SK-N-SH treated with all-trans-retinoic acid at 6 μM for 48 hours (cell line): ENCODE results near the gene TNPO1.

Experiments
- ATAC-seq: fragments of 200-7000 bp; cut with Tn5 transposase; 3 replicates; pipeline ENCODE4 v1.9.1; 2020; ENCODE audit warnings: mild to moderate bottlenecking, moderate library complexity
- ARNTL ChIP-seq: fragments of 450-650 bp; formaldehyde crosslinking; IDR thresholded peaks from 2 replicates; pipeline ENCODE4 v1.5.0; 2020; ENCODE audit warnings: low read depth, mild to moderate bottlenecking, moderate library complexity, borderline replicate concordance
- BACH2 ChIP-seq: fragments of 250-450 bp; sonication (Bioruptor Pico); IDR thresholded peaks from 2 replicates; pipeline ENCODE4 v1.9.0; 2021; ENCODE audit warnings: mild to moderate bottlenecking, borderline replicate concordance
- CSDC2 ChIP-seq: fragments of 250-450 bp; sonication (Bioruptor Pico); IDR thresholded peaks from 2 replicates; pipeline ENCODE4 v1.5.0; 2020; ENCODE audit warnings: mild to moderate bottlenecking, moderate library complexity
- CSRNP3 ChIP-seq: fragments of 250-450 bp; sonication (Bioruptor Pico); IDR thresholded peaks from 2 replicates; pipeline ENCODE4 v1.5.1; 2021; ENCODE audit warnings: mild to moderate bottlenecking, moderate library complexity
- ESRRG ChIP-seq: fragments of 250-450 bp; sonication (Bioruptor Pico); IDR thresholded peaks from 2 replicates; pipeline ENCODE4 v1.6.1; 2021; ENCODE audit warnings: mild to moderate bottlenecking
- GLIS3 ChIP-seq: fragments of 250-450 bp; sonication (Bioruptor Pico); IDR thresholded peaks from 2 replicates; pipeline ENCODE4 v1.5.0; 2020; ENCODE audit warnings: mild to moderate bottlenecking, moderate library complexity
- ISL1 ChIP-seq: fragments of 250-450 bp; sonication (Bioruptor Pico); IDR thresholded peaks from 2 replicates; pipeline ENCODE4 v2.1.2; 2022; ENCODE audit warnings: mild to moderate bottlenecking, moderate library complexity
- OSR1 ChIP-seq: fragments of 250-450 bp; sonication (Bioruptor Pico); IDR thresholded peaks from 2 replicates; pipeline ENCODE4 v1.8.0; 2022; ENCODE audit warnings: moderate library complexity, mild to moderate bottlenecking, inconsistent platforms
- PPARA ChIP-seq: fragments of 250-450 bp; sonication (Bioruptor Pico); IDR thresholded peaks from 2 replicates; pipeline ENCODE4 v1.5.0; 2020; ENCODE audit warnings: mild to moderate bottlenecking, borderline replicate concordance
- RARB ChIP-seq: fragments of 250-450 bp; sonication (Bioruptor Pico); IDR thresholded peaks from 2 replicates; pipeline ENCODE4 v1.8.0; 2021; ENCODE audit warnings: mild to moderate bottlenecking, moderate library complexity
- SNAI2 ChIP-seq: fragments of 250-450 bp; sonication (Bioruptor Pico); IDR thresholded peaks from 2 replicates; pipeline ENCODE4 v1.5.0; 2020; ENCODE audit warnings: mild to moderate bottlenecking, moderate library complexity
- TCF4 ChIP-seq: fragments of 250-450 bp; sonication (Bioruptor Pico); IDR thresholded peaks from 2 replicates; pipeline ENCODE4 v1.8.0; 2021; ENCODE audit warnings: mild to moderate bottlenecking, moderate library complexity, borderline replicate concordance
- TOX ChIP-seq: fragments of 250-450 bp; sonication (Bioruptor Pico); IDR thresholded peaks from 2 replicates; pipeline ENCODE4 v1.8.0; 2021; ENCODE audit warnings: mild to moderate bottlenecking, moderate library complexity, borderline replicate concordance
- TSHZ2 ChIP-seq: fragments of 250-450 bp; sonication (Bioruptor Pico); IDR thresholded peaks from 2 replicates; pipeline ENCODE4 v1.5.0; 2020; ENCODE audit warnings: mild to moderate bottlenecking, moderate library complexity
- ZC3H10 ChIP-seq: fragments of 250-450 bp; sonication (Bioruptor Pico); IDR thresholded peaks from 2 replicates; pipeline ENCODE4 v1.5.1; 2021; ENCODE audit warnings: mild to moderate bottlenecking, moderate library complexity
- ZFP3 ChIP-seq: fragments of 250-450 bp; sonication (Bioruptor Pico); IDR thresholded peaks from 2 replicates; pipeline ENCODE4 v1.5.0; 2020; ENCODE audit warnings: mild to moderate bottlenecking, moderate library complexity
- ZNF565 ChIP-seq: fragments of 450-650 bp; formaldehyde crosslinking; conservative IDR thresholded peaks from 2 replicates; pipeline ENCODE4 v1.5.0; 2020; ENCODE audit warnings: low read depth, mild to moderate bottlenecking, moderate library complexity
- ZNF70 ChIP-seq: fragments of 450-650 bp; formaldehyde crosslinking; IDR thresholded peaks from 2 replicates; pipeline ENCODE4 v1.5.0; 2020; ENCODE audit warnings: mild to moderate bottlenecking, moderate library complexity
- ZNF8 ChIP-seq: fragments of 450-650 bp; formaldehyde crosslinking; IDR thresholded peaks from 2 replicates; pipeline ENCODE4 v1.5.0; 2020; ENCODE audit warnings: mild to moderate bottlenecking, moderate library complexity
- TF ChIP-seq, protein P1 (sequence below): fragments of 250-450 bp; sonication (Bioruptor Pico); IDR thresholded peaks from 2 replicates; pipeline ENCODE4 v1.8.0; 2021; ENCODE audit warnings: low read depth, mild to moderate bottlenecking, moderate library complexity, borderline replicate concordance
- TF ChIP-seq, protein P2 (sequence below): fragments of 250-450 bp; sonication (Bioruptor Pico); IDR thresholded peaks from 2 replicates; pipeline ENCODE4 v1.8.0; 2020; ENCODE audit warnings: mild to moderate bottlenecking, moderate library complexity, borderline replicate concordance
- TF ChIP-seq, protein P3 (sequence below): fragments of 250-450 bp; sonication (Bioruptor Pico); IDR thresholded peaks from 2 replicates; pipeline ENCODE4 v1.5.1; 2020; ENCODE audit warnings: low read depth, mild to moderate bottlenecking, moderate library complexity

Gene TNPO1

DNA sequence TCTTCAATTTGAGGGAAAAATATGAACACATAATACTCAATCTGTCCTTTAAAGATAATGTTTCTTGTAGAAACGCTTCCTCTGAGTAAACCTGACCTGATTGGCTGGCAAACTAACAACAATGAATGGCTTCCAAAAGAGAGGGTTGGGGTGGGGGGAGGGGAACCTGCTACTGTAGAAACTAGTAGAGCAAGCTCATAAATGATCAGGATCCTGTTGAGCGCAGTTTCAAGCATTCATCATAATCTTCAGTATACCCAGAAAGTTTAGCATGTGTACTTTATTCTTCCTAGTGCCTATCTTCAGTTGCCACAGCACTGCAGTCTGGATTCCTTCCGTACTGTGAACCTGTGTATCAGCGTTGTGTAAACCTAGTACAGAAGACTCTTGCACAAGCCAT lies 76.4 kb downstream of the TNPO1 start:
- TF ChIP-seq, protein P1, sequence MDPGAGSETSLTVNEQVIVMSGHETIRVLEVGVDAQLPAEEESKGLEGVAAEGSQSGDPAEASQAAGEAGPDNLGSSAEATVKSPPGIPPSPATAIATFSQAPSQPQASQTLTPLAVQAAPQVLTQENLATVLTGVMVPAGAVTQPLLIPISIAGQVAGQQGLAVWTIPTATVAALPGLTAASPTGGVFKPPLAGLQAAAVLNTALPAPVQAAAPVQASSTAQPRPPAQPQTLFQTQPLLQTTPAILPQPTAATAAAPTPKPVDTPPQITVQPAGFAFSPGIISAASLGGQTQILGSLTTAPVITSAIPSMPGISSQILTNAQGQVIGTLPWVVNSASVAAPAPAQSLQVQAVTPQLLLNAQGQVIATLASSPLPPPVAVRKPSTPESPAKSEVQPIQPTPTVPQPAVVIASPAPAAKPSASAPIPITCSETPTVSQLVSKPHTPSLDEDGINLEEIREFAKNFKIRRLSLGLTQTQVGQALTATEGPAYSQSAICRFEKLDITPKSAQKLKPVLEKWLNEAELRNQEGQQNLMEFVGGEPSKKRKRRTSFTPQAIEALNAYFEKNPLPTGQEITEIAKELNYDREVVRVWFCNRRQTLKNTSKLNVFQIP (CRISPR knock-in tag) = no peak
- TF ChIP-seq ZNF565 (CRISPR knock-in tag) (no peak), ZNF70 (CRISPR knock-in tag) (no peak), TSHZ2 (CRISPR knock-in tag) (no peak), TOX (no peak), RARB (CRISPR knock-in tag) (no peak), ZNF8 (no peak), SNAI2 (CRISPR knock-in tag) (no peak), ESRRG (no peak), GLIS3 (no peak), ZC3H10 (CRISPR knock-in tag) (no peak)
- TF ChIP-seq, protein P2, sequence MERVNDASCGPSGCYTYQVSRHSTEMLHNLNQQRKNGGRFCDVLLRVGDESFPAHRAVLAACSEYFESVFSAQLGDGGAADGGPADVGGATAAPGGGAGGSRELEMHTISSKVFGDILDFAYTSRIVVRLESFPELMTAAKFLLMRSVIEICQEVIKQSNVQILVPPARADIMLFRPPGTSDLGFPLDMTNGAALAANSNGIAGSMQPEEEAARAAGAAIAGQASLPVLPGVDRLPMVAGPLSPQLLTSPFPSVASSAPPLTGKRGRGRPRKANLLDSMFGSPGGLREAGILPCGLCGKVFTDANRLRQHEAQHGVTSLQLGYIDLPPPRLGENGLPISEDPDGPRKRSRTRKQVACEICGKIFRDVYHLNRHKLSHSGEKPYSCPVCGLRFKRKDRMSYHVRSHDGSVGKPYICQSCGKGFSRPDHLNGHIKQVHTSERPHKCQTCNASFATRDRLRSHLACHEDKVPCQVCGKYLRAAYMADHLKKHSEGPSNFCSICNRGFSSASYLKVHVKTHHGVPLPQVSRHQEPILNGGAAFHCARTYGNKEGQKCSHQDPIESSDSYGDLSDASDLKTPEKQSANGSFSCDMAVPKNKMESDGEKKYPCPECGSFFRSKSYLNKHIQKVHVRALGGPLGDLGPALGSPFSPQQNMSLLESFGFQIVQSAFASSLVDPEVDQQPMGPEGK (CRISPR knock-in tag) = no peak
- no peak for ATAC-seq

DNA sequence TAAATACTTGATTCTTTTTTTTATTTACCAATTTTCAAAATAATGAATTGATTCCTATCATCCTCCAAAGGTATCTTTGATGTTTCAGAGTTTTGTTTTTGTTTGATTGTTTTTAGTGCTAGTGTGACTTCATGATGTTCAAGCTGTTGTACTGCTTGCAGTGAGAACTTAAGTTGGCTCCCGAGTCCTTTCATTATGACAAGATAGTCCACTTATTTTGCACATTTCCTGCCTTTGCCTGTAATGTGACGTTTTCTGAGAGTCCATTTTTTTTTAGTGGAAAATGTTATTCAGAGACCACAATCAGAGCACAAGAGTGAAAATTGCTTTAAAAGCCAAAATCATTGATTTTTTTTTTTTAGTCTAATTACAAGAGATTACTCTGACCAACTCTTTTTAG lies 79.3 kb downstream of the TNPO1 start:
- TF ChIP-seq ARNTL (CRISPR knock-in tag) (no peak), TCF4 (CRISPR knock-in tag) (no peak), PPARA (CRISPR knock-in tag) (no peak), BACH2 (CRISPR knock-in tag) (no peak), GLIS3 (no peak), ZNF70 (CRISPR knock-in tag) (no peak), TOX (no peak), OSR1 (no peak), RARB (CRISPR knock-in tag) (no peak), ISL1 (no peak), ZFP3 (CRISPR knock-in tag) (no peak), CSRNP3 (CRISPR knock-in tag) (no peak), SNAI2 (CRISPR knock-in tag) (no peak), TSHZ2 (CRISPR knock-in tag) (no peak), CSDC2 (no peak), ESRRG (no peak), ZNF565 (CRISPR knock-in tag) (no peak), ZNF8 (no peak), ZC3H10 (CRISPR knock-in tag) (no peak)
- TF ChIP-seq, protein P3, sequence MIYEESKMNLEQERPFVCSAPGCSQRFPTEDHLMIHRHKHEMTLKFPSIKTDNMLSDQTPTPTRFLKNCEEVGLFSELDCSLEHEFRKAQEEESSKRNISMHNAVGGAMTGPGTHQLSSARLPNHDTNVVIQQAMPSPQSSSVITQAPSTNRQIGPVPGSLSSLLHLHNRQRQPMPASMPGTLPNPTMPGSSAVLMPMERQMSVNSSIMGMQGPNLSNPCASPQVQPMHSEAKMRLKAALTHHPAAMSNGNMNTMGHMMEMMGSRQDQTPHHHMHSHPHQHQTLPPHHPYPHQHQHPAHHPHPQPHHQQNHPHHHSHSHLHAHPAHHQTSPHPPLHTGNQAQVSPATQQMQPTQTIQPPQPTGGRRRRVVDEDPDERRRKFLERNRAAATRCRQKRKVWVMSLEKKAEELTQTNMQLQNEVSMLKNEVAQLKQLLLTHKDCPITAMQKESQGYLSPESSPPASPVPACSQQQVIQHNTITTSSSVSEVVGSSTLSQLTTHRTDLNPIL = no peak
- no peak for ATAC-seq
